Mesodermal cell (in vitro differentiated cells): ENCODE results near the gene NPBWR2.
"Not testable (repeated sequence)": the region's sequence is repeated elsewhere in the genome, so short reads cannot be mapped to it uniquely, and the experiment has no call there.

ENCODE experiments used
- H3K27ac ChIP-seq: 2 replicates; pipeline ENCODE4 v1.7.0; 2013; ENCODE audit warnings: mild to moderate bottlenecking, low read depth, low read length, moderate library complexity; ENCODE audit not compliant: severe bottlenecking
- H3K36me3 ChIP-seq: 2 replicates; pipeline ENCODE4 v1.7.1; 2013; ENCODE audit warnings: mild to moderate bottlenecking, low read length, moderate library complexity; ENCODE audit not compliant: control insufficient read depth, insufficient read depth
- H3K4me1 ChIP-seq: one replicate; pipeline ENCODE4 v1.7.1; 2013; ENCODE audit warnings: mild to moderate bottlenecking, low read length; ENCODE audit not compliant: insufficient read depth, control insufficient read depth, poor library complexity, severe bottlenecking
- H3K4me3 ChIP-seq: 2 replicates; pipeline ENCODE4 v1.7.0; 2013; ENCODE audit warnings: low read length, control low read depth, mild to moderate bottlenecking; ENCODE audit not compliant: insufficient read depth, poor library complexity, severe bottlenecking; ENCODE audit errors: extremely low read depth
- H3K9me3 ChIP-seq: 2 replicates; pipeline ENCODE4 v1.7.1; 2013; ENCODE audit warnings: mild to moderate bottlenecking, low read length, moderate library complexity; ENCODE audit not compliant: control insufficient read depth
- WGBS, 2 experiments: methylation state at CpG; one replicate each; pipeline ENCODE4 v1.1.5; 2013; ENCODE audit warnings: missing lambda C conversion rate in 2 of 2; ENCODE audit not compliant: insufficient coverage in 2 of 2; 5-methylcytosine and 5-hydroxymethylcytosine counted together

Gene NPBWR2

GRCh38 chr20:64130876-64131275 lies 23.5 kb upstream of the NPBWR2 start:
- no peaks in the 10 kb centered on the region for H3K4me1 ChIP-seq
- WGBS, 2 experiments = 90 to 91% methylated on average over 7 to 10 of the region's 10 CpGs
- H3K9me3 ChIP-seq = no peaks in the 10 kb centered on the region
- no peak overlapping the region for H3K27ac ChIP-seq
- H3K4me3 ChIP-seq = no peak overlapping the region
- no peaks in the 10 kb centered on the region for H3K36me3 ChIP-seq

GRCh38 chr20:64130271-64130670 lies 22.9 kb upstream of the NPBWR2 start:
- Histone ChIP-seq H3K4me1 (no peaks in the 10 kb centered on the region), H3K9me3 (no peaks in the 10 kb centered on the region), H3K36me3 (no peaks in the 10 kb centered on the region), H3K27ac (no peak overlapping the region), H3K4me3 (no peak overlapping the region)
- 83 to 85% methylated on average over 4 to 5 of the region's 5 CpGs for WGBS, 2 experiments

GRCh38 chr20:64129146-64129782 lies 21.9 kb upstream of the NPBWR2 start:
- Histone ChIP-seq H3K4me3 (no peak overlapping the region), H3K4me1 (no peaks in the 10 kb centered on the region), H3K9me3 (no peaks in the 10 kb centered on the region), H3K27ac (no peak overlapping the region), H3K36me3 (no peaks in the 10 kb centered on the region)
- 78 to 89% methylated on average over 10 of the region's 11 CpGs for WGBS, 2 experiments

- not testable (repeated sequence) for H3K27ac ChIP-seq, H3K4me3 ChIP-seq, H3K4me1 ChIP-seq, H3K9me3 ChIP-seq, H3K36me3 ChIP-seq
- WGBS, 2 experiments = 89 to 91% methylated on average over 10 to 11 of the region's 11 CpGs
Observed at GRCh38 chr20:64123517-64123916, 16.2 kb upstream of the NPBWR2 start.

- H3K9me3 ChIP-seq, H3K27ac ChIP-seq, H3K36me3 ChIP-seq, H3K4me1 ChIP-seq, H3K4me3 ChIP-seq: not testable (repeated sequence)
- WGBS, 2 experiments = 77 to 82% methylated on average over 10 to 11 of the region's 11 CpGs
Observed at GRCh38 chr20:64122927-64123326, 15.6 kb upstream of the NPBWR2 start.

GRCh38 chr20:64121586-64121985 lies 14.2 kb upstream of the NPBWR2 start:
- Histone ChIP-seq H3K9me3 (no peaks in the 10 kb centered on the region), H3K4me3 (no peak overlapping the region), H3K4me1 (no peaks in the 10 kb centered on the region), H3K36me3 (no peaks in the 10 kb centered on the region), H3K27ac (no peak overlapping the region)
- 91 to 93% methylated on average over 10 to 11 of the region's 12 CpGs for WGBS, 2 experiments

- no peaks in the 10 kb centered on the region for H3K36me3 ChIP-seq
- no peak overlapping the region for H3K4me3 ChIP-seq
- no peaks in the 10 kb centered on the region for H3K4me1 ChIP-seq
- WGBS, 2 experiments = 76 to 77% methylated on average over 8 to 12 of the region's 14 CpGs
- H3K9me3 ChIP-seq = no peaks in the 10 kb centered on the region
- no peak overlapping the region for H3K27ac ChIP-seq
Observed at GRCh38 chr20:64119681-64120341, 12.4 kb upstream of the NPBWR2 start.

GRCh38 chr20:64119301-64119680 lies 11.9 kb upstream of the NPBWR2 start:
- H3K9me3 ChIP-seq = no peaks in the 10 kb centered on the region
- 80 to 94% methylated on average over 5 to 7 of the region's 8 CpGs for WGBS, 2 experiments
- no peak overlapping the region for H3K27ac ChIP-seq
- no peak overlapping the region for H3K4me3 ChIP-seq
- H3K4me1 ChIP-seq = no peaks in the 10 kb centered on the region
- no peaks in the 10 kb centered on the region for H3K36me3 ChIP-seq

GRCh38 chr20:64117432-64117777 lies 10.0 kb upstream of the NPBWR2 start:
- 93% methylated on average over 2 of the region's 6 CpGs; no CpG with 5 or more reads in 1 of the 2 experiments for WGBS, 2 experiments
- not testable (repeated sequence) for H3K9me3 ChIP-seq, H3K4me3 ChIP-seq, H3K27ac ChIP-seq, H3K4me1 ChIP-seq, H3K36me3 ChIP-seq

GRCh38 chr20:64116541-64117431 lies 9.4 kb upstream of the NPBWR2 start:
- no peak overlapping the region for H3K27ac ChIP-seq
- no peaks in the 10 kb centered on the region for H3K4me1 ChIP-seq
- WGBS, 2 experiments = 81 to 87% methylated on average over 9 to 15 of the region's 17 CpGs
- no peak overlapping the region for H3K4me3 ChIP-seq
- H3K36me3 ChIP-seq = no peaks in the 10 kb centered on the region
- H3K9me3 ChIP-seq = no peaks in the 10 kb centered on the region
